Upper lobe of left lung (tissue), 4 donors: Measurements from ENCODE around the gene IRF3.
A peak's percentile ranks its signal among the peaks of the same experiment; 100 is the strongest.

ENCODE experiments used
- CTCF ChIP-seq, 6 experiments: fragments of 450-650 bp in 4 of 6; fragments of 200-600 bp in 2 of 6; sonication (generic) in 2 of 6; IDR thresholded peaks; one replicate each; pipeline ENCODE4 v1.5.1; 2016 to 2019; ENCODE audit warnings: antibody characterized with exemption in 6 of 6
- POLR2A ChIP-seq, 4 donors: fragments of 450-650 bp; IDR thresholded peaks; one replicate each; pipeline ENCODE4 v1.5.1; 2016 to 2017; ENCODE audit warnings: antibody characterized with exemption in 4 of 4, mild to moderate bottlenecking in 2 of 4

- TF ChIP-seq POLR2A (IDR thresholded peaks at IDR 0.05): no peak
- peak; percentile 84 to 95 (median 90) for TF ChIP-seq CTCF (IDR thresholded peaks at IDR 0.05)
Observed at GRCh38 chr19:49672131-49672919, 6.7 kb upstream of the IRF3 start.
